ENCODE measurements around the gene CHMP2B. TPM values are rescaled to one million over a fixed set of nuclear protein-coding genes. Genes with fewer than 3 reads are reported as not detected.

Gene CHMP2B
- total RNA-seq, 1 donor from 2014 or later: 35.8 TPM

GRCh38 chr3:87200060-87200647 lies 27.0 kb upstream of the CHMP2B start:
- intact Hi-C loops (cut with micrococcal nuclease): no loop called here

GRCh38 chr3:87201727-87202126 lies 25.4 kb upstream of the CHMP2B start:
- Histone ChIP-seq H3K36me3 (no peaks in the 10 kb centered on the region), H3K4me3 (no peak overlapping the region), H3K4me1 (no peaks in the 10 kb centered on the region), H3K27ac (replicated peaks) (no peak overlapping the region), H3K9me3 (replicated peaks) (no peaks in the 10 kb centered on the region), H3K27me3 (ENCODE audit: low read depth) (no peaks in the 10 kb centered on the region)
- intact Hi-C loops (cut with micrococcal nuclease): no loop called here
- no peak for TF ChIP-seq CTCF (IDR thresholded peaks at IDR 0.05; ENCODE audit: borderline replicate concordance)
- no peak for DNase-seq

More at GRCh38 chr3:87200060-87200647, 27.0 kb upstream of the CHMP2B start:
- TF ChIP-seq CTCF (IDR thresholded peaks at IDR 0.05; ENCODE audit: borderline replicate concordance): no peak
- H3K4me1 ChIP-seq: no peaks in the 10 kb centered on the region
- DNase-seq: no peak
- H3K27me3 ChIP-seq (ENCODE audit: low read depth): no peaks in the 10 kb centered on the region
- H3K27ac ChIP-seq (replicated peaks): no peak overlapping the region
- H3K9me3 ChIP-seq (replicated peaks): peaks cover 5% of the 10 kb centered on the region
- no peak overlapping the region for H3K4me3 ChIP-seq
- no peaks in the 10 kb centered on the region for H3K36me3 ChIP-seq

GRCh38 chr3:87203809-87204208 lies 23.3 kb upstream of the CHMP2B start:
- no peaks in the 10 kb centered on the region for H3K36me3 ChIP-seq
- no peaks in the 10 kb centered on the region for H3K4me1 ChIP-seq
- intact Hi-C loops (cut with micrococcal nuclease): no loop called here
- no peak for DNase-seq
- no peaks in the 10 kb centered on the region for H3K9me3 ChIP-seq (replicated peaks)
- TF ChIP-seq CTCF (IDR thresholded peaks at IDR 0.05; ENCODE audit: borderline replicate concordance): no peak
- H3K27me3 ChIP-seq (ENCODE audit: low read depth): no peaks in the 10 kb centered on the region
- H3K4me3 ChIP-seq: no peak overlapping the region
- H3K27ac ChIP-seq (replicated peaks): no peak overlapping the region

GRCh38 chr3:87206070-87206469 lies 21.0 kb upstream of the CHMP2B start:
- Histone ChIP-seq H3K9me3 (replicated peaks) (no peaks in the 10 kb centered on the region), H3K27me3 (ENCODE audit: low read depth) (no peaks in the 10 kb centered on the region), H3K4me3 (no peak overlapping the region), H3K36me3 (no peaks in the 10 kb centered on the region), H3K4me1 (no peaks in the 10 kb centered on the region), H3K27ac (replicated peaks) (no peak overlapping the region)
- no peak for DNase-seq
- intact Hi-C loops (cut with micrococcal nuclease): no loop called here
- TF ChIP-seq CTCF (IDR thresholded peaks at IDR 0.05; ENCODE audit: borderline replicate concordance): no peak

GRCh38 chr3:87206635-87207034 lies 20.5 kb upstream of the CHMP2B start:
- Histone ChIP-seq H3K4me3 (no peak overlapping the region), H3K27ac (replicated peaks) (no peak overlapping the region), H3K9me3 (replicated peaks) (no peaks in the 10 kb centered on the region), H3K27me3 (ENCODE audit: low read depth) (no peaks in the 10 kb centered on the region), H3K4me1 (no peaks in the 10 kb centered on the region), H3K36me3 (no peaks in the 10 kb centered on the region)
- TF ChIP-seq CTCF (IDR thresholded peaks at IDR 0.05; ENCODE audit: borderline replicate concordance): no peak
- intact Hi-C loops (cut with micrococcal nuclease): no loop called here
- no peak for DNase-seq

Data from left ventricle myocardium inferior (tissue), 1 donor.